GM12864 (cell line): ENCODE measurements around the gene PTPRO.
A peak's percentile ranks its signal among the peaks of the same experiment; 100 is the strongest.

ENCODE experiments used
- DNase-seq: peaks from one replicate; pipeline ENCODE4 v3.0.0-alpha.2; 2011; ENCODE audit warnings: low read depth
- H3K4me3 ChIP-seq: 2 replicates; pipeline ENCODE4 v1.5.1; 2011; ENCODE audit warnings: mild to moderate bottlenecking, low read depth, low read length, control low read depth
- TF ChIP-seq, protein P1 (sequence below): IDR thresholded peaks from 2 replicates; pipeline ENCODE4 v1.5.1; 2011; ENCODE audit warnings: low read depth, mild to moderate bottlenecking, moderate library complexity, low read length, control low read depth, inconsistent platforms; ENCODE audit errors: missing control alignments

Gene PTPRO

DNA sequence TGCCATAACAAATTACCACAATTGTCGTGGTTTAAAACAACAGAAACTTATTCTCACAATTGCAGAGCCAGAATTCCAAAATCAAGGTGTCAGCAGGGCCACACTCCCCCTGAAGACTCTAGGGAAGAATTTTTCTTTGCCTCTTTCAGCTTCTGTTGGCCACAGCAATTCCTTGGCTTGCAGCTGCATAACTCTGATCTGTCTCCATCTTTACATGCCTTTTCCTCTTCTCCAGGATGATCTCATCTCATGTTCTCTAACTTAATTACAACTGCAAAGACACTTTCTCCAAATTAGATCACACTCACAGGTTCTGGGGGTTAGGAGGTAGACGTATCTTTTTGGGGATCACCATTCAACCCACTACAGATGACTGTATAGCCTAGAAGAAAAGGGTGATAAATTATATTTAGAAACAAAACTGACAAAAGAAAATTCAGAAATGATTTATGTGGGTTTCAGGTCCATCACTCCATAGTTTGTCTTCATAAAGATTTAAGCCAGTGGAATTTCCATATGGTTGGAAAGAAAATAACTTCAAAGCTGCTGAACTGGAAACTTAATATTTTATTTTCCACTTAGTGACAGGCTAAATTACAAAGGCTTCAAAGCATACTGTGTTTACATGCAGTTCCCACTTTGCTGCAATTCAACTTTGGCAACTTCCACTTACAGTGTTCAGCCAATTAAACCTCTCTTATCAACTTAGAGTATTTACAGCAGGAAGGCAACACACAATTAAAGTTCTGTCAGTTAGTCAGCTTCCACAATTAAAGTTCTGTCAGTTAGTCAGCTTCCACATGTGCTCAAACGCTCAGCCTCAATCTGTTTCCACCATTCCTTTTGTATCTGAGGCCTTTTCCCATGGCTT, 253.6 kb downstream of the PTPRO start:
- DNase-seq = no peak
- no peak overlapping the region for H3K4me3 ChIP-seq
- TF ChIP-seq, protein P1, sequence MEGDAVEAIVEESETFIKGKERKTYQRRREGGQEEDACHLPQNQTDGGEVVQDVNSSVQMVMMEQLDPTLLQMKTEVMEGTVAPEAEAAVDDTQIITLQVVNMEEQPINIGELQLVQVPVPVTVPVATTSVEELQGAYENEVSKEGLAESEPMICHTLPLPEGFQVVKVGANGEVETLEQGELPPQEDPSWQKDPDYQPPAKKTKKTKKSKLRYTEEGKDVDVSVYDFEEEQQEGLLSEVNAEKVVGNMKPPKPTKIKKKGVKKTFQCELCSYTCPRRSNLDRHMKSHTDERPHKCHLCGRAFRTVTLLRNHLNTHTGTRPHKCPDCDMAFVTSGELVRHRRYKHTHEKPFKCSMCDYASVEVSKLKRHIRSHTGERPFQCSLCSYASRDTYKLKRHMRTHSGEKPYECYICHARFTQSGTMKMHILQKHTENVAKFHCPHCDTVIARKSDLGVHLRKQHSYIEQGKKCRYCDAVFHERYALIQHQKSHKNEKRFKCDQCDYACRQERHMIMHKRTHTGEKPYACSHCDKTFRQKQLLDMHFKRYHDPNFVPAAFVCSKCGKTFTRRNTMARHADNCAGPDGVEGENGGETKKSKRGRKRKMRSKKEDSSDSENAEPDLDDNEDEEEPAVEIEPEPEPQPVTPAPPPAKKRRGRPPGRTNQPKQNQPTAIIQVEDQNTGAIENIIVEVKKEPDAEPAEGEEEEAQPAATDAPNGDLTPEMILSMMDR = no peak

DNA sequence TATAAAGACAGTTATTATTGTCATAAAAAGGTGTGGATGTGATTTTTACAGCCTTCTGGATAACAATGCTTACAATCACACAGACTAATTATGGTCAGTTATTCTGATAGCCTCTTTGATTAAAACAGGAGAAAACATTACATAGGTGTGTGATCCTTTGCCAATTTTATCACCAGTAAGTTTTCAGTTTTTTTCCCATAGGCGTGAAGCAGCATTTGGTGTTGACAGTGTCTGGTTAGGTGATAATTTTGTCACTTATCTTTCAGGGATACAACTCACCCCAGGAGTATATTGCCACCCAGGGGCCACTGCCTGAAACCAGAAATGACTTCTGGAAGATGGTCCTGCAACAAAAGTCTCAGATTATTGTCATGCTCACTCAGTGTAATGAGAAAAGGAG, 258.1 kb downstream of the PTPRO start:
- H3K4me3 ChIP-seq = no peak overlapping the region
- TF ChIP-seq, protein P1 = peak; percentile 18
- no peak for DNase-seq

GRCh38 chr12:15581006-15581405, 258.7 kb downstream of the PTPRO start:
- H3K4me3 ChIP-seq = no peak overlapping the region
- no peak for DNase-seq
- TF ChIP-seq, protein P1 = no peak

DNA sequence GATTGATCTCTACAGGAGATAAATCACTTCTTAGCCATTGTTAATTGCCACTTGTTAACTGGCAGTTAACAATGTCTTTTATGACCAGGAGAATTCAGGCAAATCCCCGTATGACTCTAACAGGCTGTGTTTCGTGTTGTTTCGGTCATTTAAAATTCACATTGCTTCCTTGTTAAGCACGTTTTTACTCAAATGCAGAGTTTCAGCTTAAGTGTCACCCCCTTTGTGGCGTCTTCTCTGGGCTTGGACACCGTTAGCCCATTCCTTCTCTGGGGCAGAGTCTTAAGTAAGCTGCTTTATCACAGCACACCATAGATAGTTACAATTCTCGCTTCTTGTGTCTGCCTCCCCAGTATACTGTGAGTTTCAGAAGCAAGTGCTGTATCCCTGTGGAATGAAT, 261.5 kb downstream of the PTPRO start:
- no peak overlapping the region for H3K4me3 ChIP-seq
- TF ChIP-seq, protein P1 = no peak
- no peak for DNase-seq

DNA sequence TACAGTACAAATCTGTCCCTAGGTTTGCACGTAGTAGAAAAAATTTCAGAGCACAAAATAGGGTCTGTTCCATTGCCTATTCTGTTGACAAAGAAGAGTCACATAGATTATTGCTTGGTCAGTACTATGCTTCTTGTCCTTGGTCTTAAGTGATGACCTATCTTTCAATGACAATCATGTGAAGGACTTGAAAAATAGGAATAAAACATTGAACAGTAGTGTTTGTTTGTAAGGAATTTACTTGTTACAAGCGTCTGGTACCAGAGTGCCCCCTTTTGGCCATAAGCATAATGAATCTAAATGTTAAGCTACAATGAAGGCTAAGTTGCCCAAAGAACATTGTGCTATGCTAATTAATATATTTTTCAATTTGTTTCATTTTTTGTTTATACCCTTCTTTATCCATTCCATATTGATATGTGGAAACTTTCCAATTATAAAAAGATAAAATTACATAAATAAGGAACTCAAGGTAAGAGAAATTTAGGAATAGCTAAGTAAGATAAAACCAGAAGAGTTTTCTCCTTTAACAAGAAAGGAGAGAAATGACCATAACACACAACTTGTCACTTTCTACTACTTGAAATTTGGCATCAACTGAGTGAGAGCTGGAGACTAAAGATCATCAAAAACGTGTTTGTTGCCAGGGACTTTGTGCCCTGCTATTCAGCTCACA, 262.2 kb downstream of the PTPRO start:
- TF ChIP-seq, protein P1 = peak; percentile 56
- no peak overlapping the region for H3K4me3 ChIP-seq
- DNase-seq = peak; percentile 56

- TF ChIP-seq, protein P1 = no peak
- no peak for DNase-seq
Observed at GRCh38 chr12:15589328-15590032, 267.2 kb downstream of the PTPRO start.

More at GRCh38 chr12:15589328-15590032, 267.2 kb downstream of the PTPRO start:
- no peak overlapping the region for H3K4me3 ChIP-seq
